GM19099 (cell line): ENCODE data around the gene VSIG1.

Experiments
- POLR2A ChIP-seq: IDR thresholded peaks from 3 replicates; pipeline ENCODE4 v1.6.1; 2011; ENCODE audit warnings: low read depth; ENCODE audit not compliant: insufficient read length; ENCODE audit errors: extremely low read depth

VSIG1 gene

DNA sequence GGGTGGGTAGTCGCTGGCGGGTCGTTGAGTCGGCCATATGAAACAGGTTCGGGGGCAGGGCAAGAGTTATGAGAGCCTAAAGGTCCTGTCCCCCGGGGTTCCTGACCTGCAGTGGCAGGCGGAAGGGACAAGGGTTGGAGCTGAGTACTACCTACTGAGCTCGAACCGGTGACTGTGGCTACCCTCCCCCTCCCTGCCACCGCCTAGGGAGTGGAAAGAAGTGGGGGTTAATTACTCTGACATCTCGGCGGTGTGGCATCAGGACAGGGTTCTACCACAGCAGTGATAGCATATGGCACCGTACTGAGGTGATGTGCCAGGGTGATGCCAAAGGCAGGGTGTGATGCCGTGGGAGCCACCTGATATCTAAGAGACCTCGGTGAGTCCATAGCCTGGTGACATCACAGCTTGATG is 47.0 kb downstream of the VSIG1 start:
- no peak for TF ChIP-seq POLR2A

DNA sequence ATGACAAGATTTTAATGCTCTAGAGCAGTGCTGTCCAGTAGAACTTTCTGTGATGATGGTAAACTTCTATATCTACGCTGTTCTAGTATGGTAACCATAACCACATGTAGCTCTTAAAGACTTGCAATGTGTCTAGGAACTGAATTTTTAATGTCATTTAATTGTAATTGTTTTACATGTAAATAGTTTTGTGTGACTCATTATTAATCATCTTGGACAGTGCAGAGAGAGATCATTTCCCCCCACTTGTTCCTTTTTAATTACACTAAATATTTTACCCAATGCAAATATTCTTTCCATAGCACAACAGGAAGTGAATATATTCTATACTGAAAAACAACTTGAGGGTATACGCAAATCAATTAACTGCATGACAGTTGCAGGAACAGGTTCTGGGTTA is 52.5 kb downstream of the VSIG1 start:
- TF ChIP-seq POLR2A, result no peak

DNA sequence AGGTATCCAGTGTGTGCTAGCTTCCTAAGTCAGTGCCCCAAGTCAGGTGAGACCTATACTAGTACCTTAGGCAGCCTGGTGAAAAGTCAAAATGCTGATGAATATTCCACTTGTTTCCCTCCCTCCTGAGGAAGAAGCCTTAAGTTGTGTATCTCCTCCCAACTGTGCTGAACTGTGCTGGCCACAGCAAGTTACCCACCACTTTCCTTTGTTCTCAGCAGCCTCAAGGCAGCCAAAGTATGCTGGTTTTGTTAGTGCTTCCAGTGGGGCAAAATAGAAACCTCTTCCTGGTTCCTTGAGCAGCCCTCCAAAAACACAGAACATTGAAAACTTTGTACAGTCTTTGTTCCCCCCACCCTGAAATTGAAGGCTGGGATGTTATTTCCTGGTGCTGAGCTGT is 60.6 kb downstream of the VSIG1 start:
- no peak for TF ChIP-seq POLR2A

DNA sequence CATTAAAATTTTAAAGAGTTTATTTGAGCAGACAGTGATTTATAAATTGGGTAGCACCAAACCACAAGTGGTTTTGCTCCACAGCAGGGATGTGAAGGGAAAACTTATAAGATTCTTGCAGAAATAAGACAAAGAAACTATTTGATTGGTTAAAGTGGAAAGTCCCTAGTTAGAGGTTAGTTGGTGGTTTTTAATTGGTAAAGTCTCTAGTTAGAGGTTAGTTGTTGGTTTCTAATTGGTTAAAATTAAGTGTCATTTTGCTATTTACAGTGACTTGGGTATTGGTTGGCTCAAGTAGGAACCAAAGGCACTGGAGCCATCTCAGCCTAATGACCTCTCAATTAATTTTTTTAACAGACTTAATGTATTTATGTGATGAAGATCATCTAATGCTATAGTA is 69.7 kb downstream of the VSIG1 start:
- no peak for TF ChIP-seq POLR2A

DNA sequence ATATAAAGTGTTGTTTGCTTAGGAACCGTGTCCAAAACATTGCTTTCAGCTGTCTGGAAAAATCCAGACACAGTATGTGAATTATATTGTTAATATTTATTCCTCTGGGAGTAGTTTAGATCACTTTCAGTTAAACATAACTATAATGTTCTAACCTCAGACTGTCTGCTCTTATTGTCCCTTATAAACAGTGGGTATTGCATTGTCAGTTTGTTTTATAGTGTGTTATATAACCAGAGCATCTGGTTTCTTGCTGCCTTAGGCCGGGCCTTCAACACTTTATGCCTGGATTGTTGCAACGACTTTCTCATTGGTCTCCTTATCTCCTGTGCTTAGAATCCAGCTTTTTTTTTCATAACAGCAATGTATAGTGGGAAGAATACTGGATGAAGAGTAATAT is 73.1 kb downstream of the VSIG1 start:
- no peak for TF ChIP-seq POLR2A

DNA sequence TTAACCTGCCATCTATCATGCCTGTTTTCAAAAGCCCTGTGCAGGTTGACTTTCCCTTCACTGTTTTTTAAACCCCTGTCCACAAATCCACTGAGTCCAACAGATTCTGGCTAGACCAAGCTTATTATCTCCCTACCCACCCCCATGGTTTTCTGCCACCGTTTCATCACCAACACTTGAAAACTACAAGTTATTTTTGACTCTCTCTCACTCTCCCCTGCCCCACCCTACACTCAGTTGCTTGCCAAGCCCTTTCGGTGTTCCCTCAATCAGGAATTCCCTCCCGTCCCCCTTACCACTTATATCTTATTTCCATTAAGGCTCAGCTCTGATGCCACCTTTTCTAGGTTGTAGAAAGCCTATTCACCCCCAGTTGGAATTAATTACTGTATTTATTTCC is 76.4 kb downstream of the VSIG1 start:
- no peak for TF ChIP-seq POLR2A

DNA sequence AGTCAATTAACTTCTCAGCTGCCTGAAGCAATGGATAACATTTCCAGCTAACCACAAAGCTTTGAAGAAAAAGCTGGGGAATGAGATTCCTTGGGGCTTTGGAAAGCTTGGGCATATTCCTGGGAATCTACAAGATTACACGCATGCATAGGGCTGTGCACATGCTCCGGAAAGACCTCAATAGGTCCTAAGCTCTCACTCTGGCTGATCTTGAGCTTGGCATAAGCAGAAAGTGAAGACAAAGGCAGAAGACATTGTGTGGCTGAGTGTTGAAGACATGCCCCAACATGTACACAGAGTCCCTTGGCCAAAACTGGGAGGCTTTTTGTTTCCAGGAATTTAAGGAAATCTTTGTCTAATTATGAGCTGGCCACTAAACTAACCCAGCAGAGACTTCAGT is 77.9 kb downstream of the VSIG1 start:
- TF ChIP-seq POLR2A, result no peak

DNA sequence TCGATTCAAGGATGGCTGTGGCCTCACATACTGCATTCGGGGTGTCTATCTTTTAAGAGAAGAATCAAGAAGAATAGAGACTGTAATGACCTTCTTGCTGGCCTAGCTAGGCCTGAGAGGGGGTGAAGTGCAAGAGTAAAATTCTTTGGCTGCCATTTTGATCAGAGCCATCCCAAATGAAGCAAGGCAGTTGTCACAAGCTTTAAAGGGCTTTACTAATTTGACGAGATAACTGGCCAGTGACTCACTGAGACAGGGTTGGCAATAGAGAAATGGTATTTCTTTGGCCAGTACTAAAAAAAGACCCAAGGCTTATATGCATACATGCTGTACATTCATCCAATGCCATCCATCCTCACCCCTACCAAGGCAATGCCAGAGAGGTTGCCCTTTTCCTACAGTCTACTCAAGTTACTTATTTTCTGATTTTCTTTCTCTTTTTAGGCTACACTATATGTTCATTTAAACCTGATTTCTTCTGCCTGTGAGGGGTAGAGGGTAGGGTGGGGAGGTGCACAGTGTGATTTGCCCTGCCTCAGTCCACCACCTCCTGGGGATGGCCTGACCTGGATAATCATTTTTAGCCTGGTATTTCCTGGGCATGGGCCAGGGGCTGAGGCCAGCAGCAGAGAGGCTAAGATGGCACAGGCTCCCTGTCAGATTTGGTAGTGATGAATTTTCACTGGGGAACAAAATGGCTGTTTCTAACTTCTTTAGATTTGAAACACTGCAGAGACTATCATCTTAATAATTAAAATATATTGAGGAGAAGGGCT is 78.9 kb downstream of the VSIG1 start:
- TF ChIP-seq POLR2A, result no peak

DNA sequence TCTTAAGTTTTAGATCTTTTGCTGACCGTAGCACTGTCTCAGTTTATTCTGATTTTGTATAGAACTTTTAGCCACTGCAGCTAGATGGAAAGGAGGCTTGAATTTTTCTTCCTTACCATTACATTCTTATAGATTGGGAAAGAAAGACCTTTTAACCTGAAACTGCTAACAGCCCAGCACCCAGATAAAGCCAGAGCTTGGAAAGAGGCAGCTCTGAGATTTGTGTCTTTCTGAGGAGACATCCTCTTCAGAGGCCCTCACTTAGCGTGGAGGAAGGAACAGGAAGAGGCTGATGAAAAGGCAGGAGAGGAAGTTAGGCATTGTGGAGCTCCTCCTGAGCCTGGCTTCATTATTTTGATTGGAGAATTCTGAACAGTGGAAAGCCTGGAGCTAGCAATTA is 81.8 kb downstream of the VSIG1 start:
- TF ChIP-seq POLR2A, result no peak

DNA sequence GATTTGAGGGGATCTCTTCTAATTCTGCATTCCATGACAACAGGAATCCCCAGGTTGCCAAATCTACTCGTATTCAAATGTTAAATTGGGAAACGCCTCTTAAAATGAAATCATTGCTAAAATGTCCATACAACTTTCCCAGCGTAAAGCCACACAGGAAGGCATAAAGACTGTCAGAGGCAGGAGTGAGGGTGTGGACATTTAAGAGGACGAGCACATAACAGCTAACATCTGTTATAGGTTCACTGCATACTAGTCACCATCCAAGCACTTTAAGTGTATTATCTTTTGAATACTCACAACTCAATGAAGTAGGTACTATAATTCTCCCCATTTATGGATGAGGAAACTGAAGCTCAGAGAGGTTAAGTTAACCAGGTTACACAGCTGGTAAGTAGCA is 82.3 kb downstream of the VSIG1 start:
- TF ChIP-seq POLR2A, result no peak
